Liver (tissue), 9 donors: ENCODE results near the gene TSPAN12. TPM values are rescaled to one million over a fixed set of nuclear protein-coding genes. Genes with fewer than 3 reads are reported as not detected.

ENCODE experiments used
- DNase-seq: peaks from one replicate; pipeline ENCODE4 v3.0.0-alpha.2; 2017; ENCODE audit warnings: low spot score
- H3K27ac ChIP-seq, 2 donors: one replicate each; pipeline ENCODE4 v1.7.0; 2013; ENCODE audit warnings: inconsistent platforms in 2 of 2, low read length in 2 of 2, control low read depth in 1 of 2, low read depth in 1 of 2, mild to moderate bottlenecking in 1 of 2
- H3K27me3 ChIP-seq, 4 donors: one replicate each; pipeline versions ENCODE4 v1.6.1 to v1.7.0; 2013; ENCODE audit warnings: low read length in 3 of 4, inconsistent platforms in 1 of 4, mild to moderate bottlenecking in 1 of 4, moderate library complexity in 1 of 4; ENCODE audit not compliant: control insufficient read depth in 4 of 4, insufficient read depth in 4 of 4
- H3K36me3 ChIP-seq, 4 donors: one replicate each; pipeline versions ENCODE4 v1.6.1 to v1.7.0; 2013; ENCODE audit warnings: low read length in 3 of 4, mild to moderate bottlenecking in 3 of 4, low read depth in 1 of 4, moderate library complexity in 1 of 4; ENCODE audit not compliant: control insufficient read depth in 4 of 4, insufficient read depth in 3 of 4
- H3K4me1 ChIP-seq, 4 donors: one replicate each; pipeline versions ENCODE4 v1.6.1 to v1.7.0; 2013; ENCODE audit warnings: low read length in 3 of 4, mild to moderate bottlenecking in 3 of 4, moderate library complexity in 1 of 4; ENCODE audit not compliant: control insufficient read depth in 4 of 4, insufficient read depth in 4 of 4
- H3K4me3 ChIP-seq, 3 donors: one replicate each; pipeline versions ENCODE4 v1.6.1 to v1.7.0; 2013; ENCODE audit warnings: low read length in 3 of 3, control low read depth in 1 of 3, low read depth in 1 of 3, mild to moderate bottlenecking in 1 of 3
- H3K9ac ChIP-seq, 2 donors: one replicate each; pipeline ENCODE4 v1.7.0; 2013; ENCODE audit warnings: low read length in 2 of 2, mild to moderate bottlenecking in 2 of 2, moderate library complexity in 2 of 2, control low read depth in 1 of 2, low read depth in 1 of 2
- H3K9me3 ChIP-seq, 4 donors: one replicate each; pipeline versions ENCODE4 v1.6.1 to v1.7.0; 2013; ENCODE audit warnings: low read length in 3 of 4; ENCODE audit not compliant: control insufficient read depth in 4 of 4
- JUND ChIP-seq, 2 donors: IDR thresholded peaks; 2 replicates each; pipeline ENCODE4 v1.6.1; 2016; ENCODE audit warnings: antibody characterized with exemption in 2 of 2
- NR2F2 ChIP-seq: IDR thresholded peaks from 2 replicates; pipeline ENCODE4 v1.6.1; 2016; ENCODE audit warnings: antibody characterized with exemption
- RXRA ChIP-seq, 2 donors: IDR thresholded peaks; 2 replicates each; pipeline ENCODE4 v1.6.1; 2017 to 2018; ENCODE audit warnings: antibody characterized with exemption in 2 of 2, mild to moderate bottlenecking in 1 of 2
- SP1 ChIP-seq: IDR thresholded peaks from 2 replicates; pipeline ENCODE4 v1.6.1; 2018; ENCODE audit warnings: antibody characterized with exemption, mild to moderate bottlenecking
- YY1 ChIP-seq: IDR thresholded peaks from 2 replicates; pipeline ENCODE4 v1.6.1; 2016; ENCODE audit warnings: antibody characterized with exemption, mild to moderate bottlenecking
- WGBS: extraction: QIAGEN DNeasy Blood & Tissue Kit; methylation state at CpG from one replicate; pipeline ENCODE4 v1.1.7; 2013; 5-methylcytosine and 5-hydroxymethylcytosine counted together
- polyA plus RNA-seq, 2 donors: library from polyadenylated mRNA; stranded (reverse) in 1 of 2; unstranded in 1 of 2; fragments of 200-250 nt in 1 of 2; fragments of >200 nt in 1 of 2; fragmentation: Nextera tagmentation in 1 of 2; extraction: Ambion mirVana in 1 of 2; gene quantifications; one replicate each; pipeline versions ENCODE4 v1.2.1 to v1.2.3, GENCODE V29; 2013 to 2015
- total RNA-seq, 2 donors: library from RNA; depleted of rRNA; stranded (reverse); fragments of >200 nt; gene quantifications; one replicate each; pipeline ENCODE4 v1.2.3, GENCODE V29; 2014
- TF ChIP-seq, protein P1 (sequence below): fragments of 150-350 bp; IDR thresholded peaks from 2 replicates; pipeline ENCODE4 v1.5.1; 2017; ENCODE audit warnings: improper control_type of control experiment, low read depth, low read length; ENCODE audit not compliant: missing input control
- TF ChIP-seq, protein P2 (sequence below): IDR thresholded peaks from 2 replicates; pipeline ENCODE4 v1.6.1; 2016; ENCODE audit warnings: antibody characterized with exemption
- TF ChIP-seq, protein P3 (sequence below): IDR thresholded peaks from 2 replicates; pipeline ENCODE4 v1.6.1; 2016; ENCODE audit warnings: antibody characterized with exemption
- donor health status: healthy.
- donor health status: healthy.
- donor health status: healthy.
- donor health status: healthy.
- donor health status: healthy.

Gene TSPAN12
- total and polyA plus RNA-seq, 4 donors: 10.6 to 21.5 (median 14.9) TPM

DNA sequence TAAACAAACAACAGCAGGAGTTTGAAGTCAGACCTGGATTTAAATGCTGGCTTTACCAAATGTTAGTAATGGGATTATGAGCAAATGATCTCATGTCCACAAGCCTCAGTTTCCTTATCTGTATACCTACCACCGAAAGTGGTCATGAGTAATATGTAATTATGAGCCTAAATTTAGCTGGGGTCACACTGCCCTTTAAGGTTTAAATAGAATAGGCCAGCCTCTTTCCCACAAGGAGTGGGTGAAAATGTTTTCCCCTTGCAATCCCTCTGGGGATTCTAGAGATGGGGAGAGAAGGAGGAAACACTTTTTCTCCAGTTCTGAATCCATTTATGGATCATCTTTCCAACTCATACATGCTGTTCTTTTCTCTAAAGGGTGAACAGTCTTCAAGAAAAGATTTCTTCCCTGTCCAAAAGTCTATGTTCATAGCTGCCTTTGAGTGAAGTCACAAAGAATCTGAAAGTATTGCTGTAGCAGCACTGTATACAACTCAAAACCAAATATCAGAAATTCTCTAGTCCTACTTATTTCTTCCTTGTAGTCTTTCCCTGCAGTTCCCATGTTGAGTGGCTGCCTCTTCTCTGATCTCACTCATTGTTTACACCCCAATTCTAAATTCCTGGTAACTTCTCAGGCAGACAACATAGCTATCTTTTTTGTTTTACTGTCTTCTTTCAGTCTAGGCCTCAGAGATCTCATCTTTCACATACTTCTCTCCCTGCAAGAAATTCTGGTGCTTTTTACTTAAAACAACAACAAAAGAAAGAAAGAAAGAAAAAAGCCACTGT is 7.4 kb upstream of the TSPAN12 start:
- 84% methylated on average over 1 of the region's 1 CpG for WGBS

DNA sequence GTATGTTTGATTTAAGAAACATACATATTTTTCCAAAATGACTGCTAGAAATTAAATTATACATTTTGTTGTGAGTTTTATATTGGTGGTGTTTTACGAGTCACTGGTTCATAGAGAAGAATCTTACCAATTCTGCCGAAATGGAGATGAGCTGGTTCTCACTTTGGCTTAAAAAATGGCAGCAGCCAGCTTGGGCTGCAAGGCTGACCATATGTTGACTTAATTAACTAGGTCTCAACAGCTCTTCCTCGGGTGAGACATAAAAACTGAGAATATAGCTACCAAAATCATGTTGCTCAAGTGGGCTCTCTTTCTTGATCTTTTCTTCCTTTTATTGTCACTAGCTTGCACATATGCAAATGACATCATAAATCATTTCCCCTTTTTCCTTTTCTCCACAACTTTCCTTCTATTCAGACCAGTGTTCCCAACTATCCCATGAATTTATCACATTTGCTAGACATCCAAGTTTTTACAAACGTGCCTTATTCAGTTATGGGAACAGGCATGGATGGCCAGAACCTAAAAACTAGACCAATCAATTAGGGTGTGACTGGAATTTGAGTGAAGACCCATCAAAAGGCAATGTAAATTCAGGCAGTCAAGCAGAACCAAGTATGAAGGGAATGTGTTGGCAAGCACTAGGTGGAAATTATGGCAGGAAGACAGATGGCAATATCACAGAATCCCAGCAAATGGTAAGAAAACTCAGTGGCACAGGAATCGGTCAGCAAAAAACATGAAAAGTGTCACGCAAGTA is 6.4 kb upstream of the TSPAN12 start:
- Histone ChIP-seq H3K9ac (no peak overlapping the region), H3K9me3 (no peaks in the 10 kb centered on the region), H3K36me3 (no peaks in the 10 kb centered on the region), H3K27ac (no peak overlapping the region), H3K27me3 (no peaks in the 10 kb centered on the region), H3K4me1 (no peaks in the 10 kb centered on the region), H3K4me3 (no peak overlapping the region)
- DNase-seq: no peak
- 85% methylated on average over 6 of the region's 6 CpGs for WGBS
- TF ChIP-seq RXRA (IDR thresholded peaks at IDR 0.05) (no peak), JUND (IDR thresholded peaks at IDR 0.05) (no peak)
- TF ChIP-seq, protein P1, sequence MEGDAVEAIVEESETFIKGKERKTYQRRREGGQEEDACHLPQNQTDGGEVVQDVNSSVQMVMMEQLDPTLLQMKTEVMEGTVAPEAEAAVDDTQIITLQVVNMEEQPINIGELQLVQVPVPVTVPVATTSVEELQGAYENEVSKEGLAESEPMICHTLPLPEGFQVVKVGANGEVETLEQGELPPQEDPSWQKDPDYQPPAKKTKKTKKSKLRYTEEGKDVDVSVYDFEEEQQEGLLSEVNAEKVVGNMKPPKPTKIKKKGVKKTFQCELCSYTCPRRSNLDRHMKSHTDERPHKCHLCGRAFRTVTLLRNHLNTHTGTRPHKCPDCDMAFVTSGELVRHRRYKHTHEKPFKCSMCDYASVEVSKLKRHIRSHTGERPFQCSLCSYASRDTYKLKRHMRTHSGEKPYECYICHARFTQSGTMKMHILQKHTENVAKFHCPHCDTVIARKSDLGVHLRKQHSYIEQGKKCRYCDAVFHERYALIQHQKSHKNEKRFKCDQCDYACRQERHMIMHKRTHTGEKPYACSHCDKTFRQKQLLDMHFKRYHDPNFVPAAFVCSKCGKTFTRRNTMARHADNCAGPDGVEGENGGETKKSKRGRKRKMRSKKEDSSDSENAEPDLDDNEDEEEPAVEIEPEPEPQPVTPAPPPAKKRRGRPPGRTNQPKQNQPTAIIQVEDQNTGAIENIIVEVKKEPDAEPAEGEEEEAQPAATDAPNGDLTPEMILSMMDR: no peak

More for the DNA sequence above, 7.4 kb upstream of the TSPAN12 start:
- no peak overlapping the region for H3K27ac ChIP-seq
- H3K4me3 ChIP-seq: no peak overlapping the region
- no peak for DNase-seq
- H3K27me3 ChIP-seq: no peaks in the 10 kb centered on the region
- TF ChIP-seq NR2F2: no peak
- TF ChIP-seq, protein P2, sequence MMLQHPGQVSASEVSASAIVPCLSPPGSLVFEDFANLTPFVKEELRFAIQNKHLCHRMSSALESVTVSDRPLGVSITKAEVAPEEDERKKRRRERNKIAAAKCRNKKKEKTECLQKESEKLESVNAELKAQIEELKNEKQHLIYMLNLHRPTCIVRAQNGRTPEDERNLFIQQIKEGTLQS: no peak
- no peak for TF ChIP-seq SP1
- no peak for TF ChIP-seq YY1
- TF ChIP-seq, protein P3, sequence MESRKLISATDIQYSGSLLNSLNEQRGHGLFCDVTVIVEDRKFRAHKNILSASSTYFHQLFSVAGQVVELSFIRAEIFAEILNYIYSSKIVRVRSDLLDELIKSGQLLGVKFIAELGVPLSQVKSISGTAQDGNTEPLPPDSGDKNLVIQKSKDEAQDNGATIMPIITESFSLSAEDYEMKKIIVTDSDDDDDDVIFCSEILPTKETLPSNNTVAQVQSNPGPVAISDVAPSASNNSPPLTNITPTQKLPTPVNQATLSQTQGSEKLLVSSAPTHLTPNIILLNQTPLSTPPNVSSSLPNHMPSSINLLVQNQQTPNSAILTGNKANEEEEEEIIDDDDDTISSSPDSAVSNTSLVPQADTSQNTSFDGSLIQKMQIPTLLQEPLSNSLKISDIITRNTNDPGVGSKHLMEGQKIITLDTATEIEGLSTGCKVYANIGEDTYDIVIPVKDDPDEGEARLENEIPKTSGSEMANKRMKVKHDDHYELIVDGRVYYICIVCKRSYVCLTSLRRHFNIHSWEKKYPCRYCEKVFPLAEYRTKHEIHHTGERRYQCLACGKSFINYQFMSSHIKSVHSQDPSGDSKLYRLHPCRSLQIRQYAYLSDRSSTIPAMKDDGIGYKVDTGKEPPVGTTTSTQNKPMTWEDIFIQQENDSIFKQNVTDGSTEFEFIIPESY: no peak
- no peak overlapping the region for H3K9ac ChIP-seq
- H3K4me1 ChIP-seq: no peaks in the 10 kb centered on the region
- no peaks in the 10 kb centered on the region for H3K9me3 ChIP-seq
- H3K36me3 ChIP-seq: no peaks in the 10 kb centered on the region

DNA sequence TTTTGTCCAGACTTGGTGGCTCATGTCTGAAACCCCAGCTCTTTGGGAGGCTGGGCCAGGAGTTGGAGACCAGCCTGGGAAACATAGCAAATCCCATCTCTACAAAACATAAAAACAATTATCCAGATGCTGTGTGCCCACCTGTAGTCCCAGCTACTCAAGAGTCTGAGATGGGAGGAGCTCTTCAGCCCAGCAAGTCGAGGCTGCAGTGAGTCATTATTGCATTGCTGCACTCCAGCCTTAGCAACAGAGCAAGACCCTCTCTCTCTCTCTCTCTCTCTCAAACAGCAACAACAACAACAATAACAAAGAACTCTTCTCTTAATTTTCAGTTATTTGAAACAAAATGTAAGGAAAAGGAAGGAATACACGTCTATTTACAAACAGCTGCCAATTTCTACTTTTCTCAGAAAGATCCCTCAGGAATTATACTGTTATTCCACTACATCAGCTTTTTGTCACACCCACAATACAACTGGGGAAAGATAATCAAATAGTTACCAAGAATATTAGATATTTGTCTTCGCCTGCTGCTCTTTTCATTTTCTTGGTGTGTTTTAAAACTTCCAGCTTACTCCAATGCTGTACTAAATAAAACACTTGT is 5.1 kb upstream of the TSPAN12 start:
- H3K4me1 ChIP-seq: peaks cover 0 to 7% (median 2%) of the 10 kb centered on the region in 4 donors
- no peak overlapping the region for H3K9ac ChIP-seq
- H3K4me3 ChIP-seq: no peak overlapping the region
- no peak overlapping the region for H3K27ac ChIP-seq
- H3K9me3 ChIP-seq: no peaks in the 10 kb centered on the region
- TF ChIP-seq JUND (IDR thresholded peaks at IDR 0.05): no peak
- H3K27me3 ChIP-seq: no peaks in the 10 kb centered on the region
- DNase-seq: no peak
- no peaks in the 10 kb centered on the region for H3K36me3 ChIP-seq
- 78% methylated on average over 3 of the region's 3 CpGs for WGBS
